K562 (cell line): ENCODE data around the gene NCOA6. TPM values are rescaled to one million over a fixed set of nuclear protein-coding genes. Genes with fewer than 3 reads are reported as not detected.
A peak's percentile ranks its signal among the peaks of the same experiment; 100 is the strongest.

Source experiments
- CBFA2T2 ChIP-seq: fragments of 450-650 bp; conservative IDR thresholded peaks from 2 replicates; pipeline ENCODE4 v1.6.1; 2017; ENCODE audit warnings: mild to moderate bottlenecking
- FIP1L1 ChIP-seq: fragments of 200-400 bp; formaldehyde crosslinking; IDR thresholded peaks from 2 replicates; pipeline ENCODE4 v1.6.1; 2018; ENCODE audit warnings: mild to moderate bottlenecking, low read depth, low read length; ENCODE audit not compliant: poor library complexity, severe bottlenecking
- GABPB1 ChIP-seq: sonication (generic); formaldehyde crosslinking; IDR thresholded peaks from 2 replicates; pipeline ENCODE4 v1.8.0; 2022; ENCODE audit warnings: mild to moderate bottlenecking, missing genetic modification reagents
- NCOA1 ChIP-seq: fragments of 450-650 bp; IDR thresholded peaks from 2 replicates; pipeline ENCODE4 v1.6.1; 2016; ENCODE audit warnings: low read depth
- NKRF ChIP-seq: fragments of 450-650 bp; IDR thresholded peaks from 2 replicates; pipeline ENCODE4 v1.6.1; 2016; ENCODE audit warnings: borderline replicate concordance
- POLR2G ChIP-seq: fragments of 200-400 bp; formaldehyde crosslinking; IDR thresholded peaks from 2 replicates; pipeline ENCODE4 v1.6.1; 2017; ENCODE audit warnings: low read depth, mild to moderate bottlenecking, antibody characterized with exemption, low read length, moderate library complexity
- RBFOX2 ChIP-seq: fragments of 200-400 bp; formaldehyde crosslinking; IDR thresholded peaks from 2 replicates; pipeline ENCODE4 v1.6.1; 2017; ENCODE audit warnings: low read depth, mild to moderate bottlenecking, low read length, moderate library complexity
- RNF2 ChIP-seq: sonication (generic); IDR thresholded peaks from 2 replicates; pipeline ENCODE4 v1.6.1; 2016
- ZFP1 ChIP-seq: fragments of 450-650 bp; formaldehyde crosslinking; IDR thresholded peaks from 2 replicates; pipeline ENCODE4 v1.4.0; 2020; ENCODE audit warnings: mild to moderate bottlenecking, mixed read lengths
- ZNF639 ChIP-seq, 2 experiments: fragments of 200-800 bp in 1 of 2; sonication (Bioruptor generic) in 1 of 2; sonication (generic) in 1 of 2; formaldehyde crosslinking in 1 of 2; IDR thresholded peaks in 1 of 2; conservative IDR thresholded peaks in 1 of 2; 2 replicates each; pipeline versions ENCODE4 v1.5.0 to v1.6.1; 2016 to 2020; ENCODE audit warnings: missing compliant biosample characterization in 1 of 2, missing genetic modification characterization in 1 of 2, missing genetic modification reagents in 1 of 2
- ZNF79 ChIP-seq: fragments of 250-450 bp; sonication (Bioruptor Pico); IDR thresholded peaks from 2 replicates; pipeline ENCODE4 v1.4.0; 2020; ENCODE audit warnings: low read depth, mild to moderate bottlenecking, moderate library complexity
- polyA plus RNA-seq, 8 experiments: library from polyadenylated mRNA; depleted of rRNA in 4 of 8; stranded (reverse) in 5 of 8; unstranded in 3 of 8; fragments of >200 nt; fragmentation: Nextera tagmentation in 2 of 8; fragmentation: Illumina TruSeq in 1 of 8; extraction: Ambion mirVana in 2 of 8; extraction: Trizol in 1 of 8; gene quantifications; 2 replicates each; pipeline versions ENCODE4 v1.2.1 to v1.2.3, GENCODE V29; 2011 to 2014; ENCODE audit warnings: inconsistent platforms in 1 of 8, missing spikeins in 1 of 8
- total RNA-seq, 7 experiments: library from RNA; depleted of rRNA in 6 of 7; stranded (reverse); fragments of >200 nt in 6 of 7; fragmentation: Illumina TruSeq in 2 of 7; extraction: Trizol in 2 of 7; gene quantifications; 2 replicates each; pipeline versions ENCODE4 v1.2.1 to v1.2.3, GENCODE V29; 2011 to 2021; ENCODE audit warnings: low replicate concordance in 1 of 7
- TF ChIP-seq, protein P1 (sequence below): fragments of 450-650 bp; IDR thresholded peaks from 2 replicates; pipeline ENCODE4 v1.6.1; 2016; ENCODE audit warnings: mild to moderate bottlenecking, moderate library complexity

The NCOA6 gene
- total and polyA plus RNA-seq, 9 of the 15 experiments (the other 6 are each of a cell fraction or from before 2014, with no cell fraction given), result 6.1 to 25.0 (median 9.5) TPM

DNA sequence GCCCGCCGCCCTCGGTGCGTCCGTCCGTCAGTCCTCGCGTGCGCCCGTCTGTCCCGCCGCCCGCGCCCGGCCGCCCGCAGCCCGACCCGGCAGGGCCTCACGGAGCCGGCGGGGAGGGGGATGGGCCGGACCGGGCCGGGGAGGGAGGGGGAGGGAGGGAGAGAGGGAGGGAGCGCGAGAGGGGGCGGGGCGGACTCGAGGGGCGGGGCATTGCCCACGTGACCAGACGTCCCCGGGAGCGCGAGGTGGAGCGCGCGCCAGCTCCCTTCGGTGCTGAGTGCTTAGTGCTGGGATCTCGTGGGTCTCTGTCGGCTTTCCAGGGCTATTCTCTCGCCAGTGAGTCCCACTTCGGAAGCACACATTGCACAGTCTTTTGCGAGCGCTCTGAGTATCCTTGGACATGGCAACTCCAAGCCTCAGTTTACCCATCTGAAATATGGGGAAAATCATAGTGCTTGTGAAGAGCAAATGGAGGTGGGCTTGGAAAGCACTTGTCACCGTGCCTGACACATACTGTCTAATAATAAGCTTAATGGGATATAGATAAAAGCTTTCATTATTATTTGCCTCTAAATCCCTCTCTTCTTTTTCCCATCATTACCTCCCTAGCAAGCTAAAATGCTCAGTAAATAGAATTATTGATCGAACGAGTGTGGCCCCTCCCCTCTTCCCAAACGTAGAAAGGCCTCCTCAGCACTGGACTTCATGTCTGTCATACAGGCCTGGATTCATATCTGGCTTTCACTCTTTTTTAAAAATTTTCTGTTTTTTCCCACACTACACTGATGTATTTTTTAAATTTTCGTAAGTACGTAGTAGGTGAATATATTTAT, at the start of gene NCOA6 (continued):
- TF ChIP-seq, protein P1, sequence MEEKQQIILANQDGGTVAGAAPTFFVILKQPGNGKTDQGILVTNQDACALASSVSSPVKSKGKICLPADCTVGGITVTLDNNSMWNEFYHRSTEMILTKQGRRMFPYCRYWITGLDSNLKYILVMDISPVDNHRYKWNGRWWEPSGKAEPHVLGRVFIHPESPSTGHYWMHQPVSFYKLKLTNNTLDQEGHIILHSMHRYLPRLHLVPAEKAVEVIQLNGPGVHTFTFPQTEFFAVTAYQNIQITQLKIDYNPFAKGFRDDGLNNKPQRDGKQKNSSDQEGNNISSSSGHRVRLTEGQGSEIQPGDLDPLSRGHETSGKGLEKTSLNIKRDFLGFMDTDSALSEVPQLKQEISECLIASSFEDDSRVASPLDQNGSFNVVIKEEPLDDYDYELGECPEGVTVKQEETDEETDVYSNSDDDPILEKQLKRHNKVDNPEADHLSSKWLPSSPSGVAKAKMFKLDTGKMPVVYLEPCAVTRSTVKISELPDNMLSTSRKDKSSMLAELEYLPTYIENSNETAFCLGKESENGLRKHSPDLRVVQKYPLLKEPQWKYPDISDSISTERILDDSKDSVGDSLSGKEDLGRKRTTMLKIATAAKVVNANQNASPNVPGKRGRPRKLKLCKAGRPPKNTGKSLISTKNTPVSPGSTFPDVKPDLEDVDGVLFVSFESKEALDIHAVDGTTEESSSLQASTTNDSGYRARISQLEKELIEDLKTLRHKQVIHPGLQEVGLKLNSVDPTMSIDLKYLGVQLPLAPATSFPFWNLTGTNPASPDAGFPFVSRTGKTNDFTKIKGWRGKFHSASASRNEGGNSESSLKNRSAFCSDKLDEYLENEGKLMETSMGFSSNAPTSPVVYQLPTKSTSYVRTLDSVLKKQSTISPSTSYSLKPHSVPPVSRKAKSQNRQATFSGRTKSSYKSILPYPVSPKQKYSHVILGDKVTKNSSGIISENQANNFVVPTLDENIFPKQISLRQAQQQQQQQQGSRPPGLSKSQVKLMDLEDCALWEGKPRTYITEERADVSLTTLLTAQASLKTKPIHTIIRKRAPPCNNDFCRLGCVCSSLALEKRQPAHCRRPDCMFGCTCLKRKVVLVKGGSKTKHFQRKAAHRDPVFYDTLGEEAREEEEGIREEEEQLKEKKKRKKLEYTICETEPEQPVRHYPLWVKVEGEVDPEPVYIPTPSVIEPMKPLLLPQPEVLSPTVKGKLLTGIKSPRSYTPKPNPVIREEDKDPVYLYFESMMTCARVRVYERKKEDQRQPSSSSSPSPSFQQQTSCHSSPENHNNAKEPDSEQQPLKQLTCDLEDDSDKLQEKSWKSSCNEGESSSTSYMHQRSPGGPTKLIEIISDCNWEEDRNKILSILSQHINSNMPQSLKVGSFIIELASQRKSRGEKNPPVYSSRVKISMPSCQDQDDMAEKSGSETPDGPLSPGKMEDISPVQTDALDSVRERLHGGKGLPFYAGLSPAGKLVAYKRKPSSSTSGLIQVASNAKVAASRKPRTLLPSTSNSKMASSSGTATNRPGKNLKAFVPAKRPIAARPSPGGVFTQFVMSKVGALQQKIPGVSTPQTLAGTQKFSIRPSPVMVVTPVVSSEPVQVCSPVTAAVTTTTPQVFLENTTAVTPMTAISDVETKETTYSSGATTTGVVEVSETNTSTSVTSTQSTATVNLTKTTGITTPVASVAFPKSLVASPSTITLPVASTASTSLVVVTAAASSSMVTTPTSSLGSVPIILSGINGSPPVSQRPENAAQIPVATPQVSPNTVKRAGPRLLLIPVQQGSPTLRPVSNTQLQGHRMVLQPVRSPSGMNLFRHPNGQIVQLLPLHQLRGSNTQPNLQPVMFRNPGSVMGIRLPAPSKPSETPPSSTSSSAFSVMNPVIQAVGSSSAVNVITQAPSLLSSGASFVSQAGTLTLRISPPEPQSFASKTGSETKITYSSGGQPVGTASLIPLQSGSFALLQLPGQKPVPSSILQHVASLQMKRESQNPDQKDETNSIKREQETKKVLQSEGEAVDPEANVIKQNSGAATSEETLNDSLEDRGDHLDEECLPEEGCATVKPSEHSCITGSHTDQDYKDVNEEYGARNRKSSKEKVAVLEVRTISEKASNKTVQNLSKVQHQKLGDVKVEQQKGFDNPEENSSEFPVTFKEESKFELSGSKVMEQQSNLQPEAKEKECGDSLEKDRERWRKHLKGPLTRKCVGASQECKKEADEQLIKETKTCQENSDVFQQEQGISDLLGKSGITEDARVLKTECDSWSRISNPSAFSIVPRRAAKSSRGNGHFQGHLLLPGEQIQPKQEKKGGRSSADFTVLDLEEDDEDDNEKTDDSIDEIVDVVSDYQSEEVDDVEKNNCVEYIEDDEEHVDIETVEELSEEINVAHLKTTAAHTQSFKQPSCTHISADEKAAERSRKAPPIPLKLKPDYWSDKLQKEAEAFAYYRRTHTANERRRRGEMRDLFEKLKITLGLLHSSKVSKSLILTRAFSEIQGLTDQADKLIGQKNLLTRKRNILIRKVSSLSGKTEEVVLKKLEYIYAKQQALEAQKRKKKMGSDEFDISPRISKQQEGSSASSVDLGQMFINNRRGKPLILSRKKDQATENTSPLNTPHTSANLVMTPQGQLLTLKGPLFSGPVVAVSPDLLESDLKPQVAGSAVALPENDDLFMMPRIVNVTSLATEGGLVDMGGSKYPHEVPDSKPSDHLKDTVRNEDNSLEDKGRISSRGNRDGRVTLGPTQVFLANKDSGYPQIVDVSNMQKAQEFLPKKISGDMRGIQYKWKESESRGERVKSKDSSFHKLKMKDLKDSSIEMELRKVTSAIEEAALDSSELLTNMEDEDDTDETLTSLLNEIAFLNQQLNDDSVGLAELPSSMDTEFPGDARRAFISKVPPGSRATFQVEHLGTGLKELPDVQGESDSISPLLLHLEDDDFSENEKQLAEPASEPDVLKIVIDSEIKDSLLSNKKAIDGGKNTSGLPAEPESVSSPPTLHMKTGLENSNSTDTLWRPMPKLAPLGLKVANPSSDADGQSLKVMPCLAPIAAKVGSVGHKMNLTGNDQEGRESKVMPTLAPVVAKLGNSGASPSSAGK, result peak; percentile 75
- peak; percentile 66 for TF ChIP-seq RBFOX2
- no peak for TF ChIP-seq FIP1L1
- TF ChIP-seq ZNF79 (CRISPR knock-in tag), result no peak
- TF ChIP-seq NCOA1, result 0 out of 2 replicates have a peak, but pooled peaks have one; percentile 29
- TF ChIP-seq NKRF, result peak; percentile 35; the same call in 1 of the 2 replicates
- no peak for TF ChIP-seq RNF2
- TF ChIP-seq ZNF639 (CRISPR knock-in tag; conservative IDR thresholded peaks at IDR 0.05 in 1 of 2, IDR thresholded peaks at IDR 0.05 in 1 of 2), result peak in 1 of 2 experiments; percentile 95; a peak in 2 of 4 replicates
- TF ChIP-seq ZFP1 (CRISPR knock-in tag), result no peak
- TF ChIP-seq CBFA2T2, result peak; percentile 50
- no peak for TF ChIP-seq GABPB1 (CRISPR knock-in tag)
- peak; percentile 70 for TF ChIP-seq POLR2G
